ENCODE measurements around the gene ADPRS.

ADPRS gene

GRCh38 chr1:36135330-36135667, 46.6 kb downstream of the ADPRS start:
- no peak for DNase-seq

DNA sequence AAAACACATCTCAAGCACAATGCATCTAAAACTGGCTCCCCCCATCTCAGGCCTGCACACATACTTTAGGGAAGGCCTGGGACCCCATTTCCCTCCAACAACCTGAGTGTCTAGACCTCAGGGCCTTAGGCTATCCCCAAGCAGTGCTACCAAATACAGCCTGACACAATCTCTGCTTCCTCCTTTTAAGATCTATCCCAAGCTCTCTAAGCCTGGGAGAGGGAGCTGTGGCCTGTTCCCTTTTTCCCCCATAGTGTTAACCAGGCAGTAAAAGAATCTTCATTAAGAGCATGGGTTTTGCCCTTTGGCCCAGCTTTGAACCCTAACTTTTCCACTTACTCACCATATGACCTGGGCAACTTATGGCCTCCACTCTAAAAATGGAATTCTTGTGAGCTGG, 47.1 kb downstream of the ADPRS start:
- DNase-seq: no peak

DNA sequence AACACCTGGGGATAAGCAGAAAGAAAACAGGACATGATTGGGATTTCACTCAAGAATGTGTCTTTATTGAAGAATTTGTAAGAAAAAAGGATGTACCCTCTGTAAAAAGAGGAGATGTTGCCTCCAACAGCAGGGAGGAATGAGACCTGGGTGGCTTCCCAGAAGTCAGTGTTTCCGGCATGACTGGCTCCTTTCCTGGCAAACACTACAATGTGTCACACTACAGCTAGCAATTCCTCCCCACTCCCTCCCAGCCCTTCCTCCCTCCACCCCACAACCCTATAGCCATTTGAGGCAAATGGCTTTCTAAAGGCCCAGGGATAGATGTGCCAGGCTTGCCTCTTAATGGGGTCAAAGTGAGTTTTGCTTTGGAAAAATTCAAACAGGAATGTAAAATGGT, 47.8 kb downstream of the ADPRS start:
- DNase-seq: no peak

DNA sequence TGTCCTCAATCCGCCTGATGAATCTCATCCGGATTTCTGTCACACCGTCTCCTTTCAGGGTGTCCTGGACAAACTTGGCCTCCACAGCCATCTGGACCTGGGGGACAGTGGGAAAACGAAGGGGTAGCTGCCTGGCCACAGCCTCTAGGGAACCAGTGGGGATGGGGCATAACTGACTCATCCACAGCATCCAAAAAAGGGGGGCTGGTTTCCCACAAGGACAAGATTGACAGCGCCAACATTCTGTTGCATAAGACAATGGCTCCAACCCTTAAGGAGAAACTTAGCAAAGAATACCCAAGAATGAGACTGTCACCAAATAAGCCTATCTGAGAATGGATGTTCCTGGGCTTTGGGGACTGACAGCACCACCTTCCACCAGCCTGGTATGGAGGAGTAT, 48.5 kb downstream of the ADPRS start:
- DNase-seq: no peak

DNA sequence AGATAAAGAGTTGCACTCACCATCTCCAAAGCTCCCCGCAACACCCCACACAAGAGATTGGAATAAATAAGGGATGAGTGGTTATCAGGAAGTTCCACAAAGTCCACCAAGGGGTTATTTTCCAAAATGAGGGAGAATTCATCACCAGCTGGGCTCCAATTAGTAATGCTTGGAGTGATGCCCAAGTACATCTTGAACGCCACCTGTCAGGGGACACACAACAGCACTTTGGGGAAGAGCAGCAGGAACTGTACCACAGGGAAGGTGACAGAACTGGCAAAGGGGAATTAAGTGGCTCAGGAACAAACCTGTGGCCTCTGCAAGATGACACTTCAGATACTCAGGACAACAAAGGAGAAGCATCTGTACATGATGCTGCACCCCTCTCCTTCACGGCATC, 49.1 kb downstream of the ADPRS start:
- DNase-seq: no peak

- DNase-seq: no peak
Observed at GRCh38 chr1:36139521-36139920, 50.8 kb downstream of the ADPRS start.

GRCh38 chr1:36142121-36142520, 53.4 kb downstream of the ADPRS start:
- no peak for DNase-seq

GRCh38 chr1:36143424-36143823, 54.7 kb downstream of the ADPRS start:
- no peak for DNase-seq
